Vagina (tissue), 2 donors: ENCODE measurements around the gene ADAMTS19.

ENCODE experiments used
- CTCF ChIP-seq, 3 experiments: fragments of 450-650 bp in 2 of 3; fragments of 200-600 bp in 1 of 3; sonication (generic) in 1 of 3; IDR thresholded peaks; one replicate each; pipeline ENCODE4 v1.5.1; 2017 to 2019; ENCODE audit warnings: antibody characterized with exemption in 3 of 3, mild to moderate bottlenecking in 2 of 3, moderate library complexity in 2 of 3
- POLR2A ChIP-seq, 2 donors: fragments of 450-650 bp; IDR thresholded peaks; one replicate each; pipeline ENCODE4 v1.6.1; 2017; ENCODE audit warnings: antibody characterized with exemption in 2 of 2, mild to moderate bottlenecking in 2 of 2, moderate library complexity in 2 of 2

GRCh38 chr5:129760636-129761325 is 300.7 kb downstream of the ADAMTS19 start:
- TF ChIP-seq POLR2A (IDR thresholded peaks at IDR 0.05) = no peak
- TF ChIP-seq CTCF (IDR thresholded peaks at IDR 0.05) = no peak
